SJSA1 (cell line): ENCODE measurements around the gene MYL2. TPM values are rescaled to one million over a fixed set of nuclear protein-coding genes. Genes with fewer than 3 reads are reported as not detected.
"Not testable (repeated sequence)": the region's sequence is repeated elsewhere in the genome, so short reads cannot be mapped to it uniquely, and the experiment has no call there.

Experiments used
- DNase-seq, 2 experiments: peaks; one replicate each; pipeline ENCODE4 v3.0.0-alpha.2; 2015 to 2020; ENCODE audit warnings: low spot score in 2 of 2, low read depth in 1 of 2
- H3K27ac ChIP-seq: fragments of 250-450 bp; sonication (Bioruptor Pico); 2 replicates; pipeline ENCODE4 v1.5.1; 2020; ENCODE audit warnings: mild to moderate bottlenecking, moderate library complexity
- H3K27me3 ChIP-seq: fragments of 250-450 bp; sonication (Bioruptor Pico); replicated peaks from 2 replicates; pipeline ENCODE4 v1.5.1; 2020; ENCODE audit warnings: mild to moderate bottlenecking, moderate library complexity
- H3K36me3 ChIP-seq: fragments of 250-450 bp; sonication (Bioruptor Pico); 2 replicates; pipeline ENCODE4 v1.5.1; 2020; ENCODE audit warnings: mild to moderate bottlenecking
- H3K4me1 ChIP-seq: fragments of 250-450 bp; sonication (Bioruptor Pico); replicated peaks from 2 replicates; pipeline ENCODE4 v1.6.1; 2021; ENCODE audit warnings: mild to moderate bottlenecking
- H3K4me3 ChIP-seq: fragments of 250-450 bp; sonication (Bioruptor Pico); 2 replicates; pipeline ENCODE4 v1.5.1; 2020; ENCODE audit warnings: mild to moderate bottlenecking
- H3K9me3 ChIP-seq: fragments of 250-450 bp; sonication (Bioruptor Pico); replicated peaks from 2 replicates; pipeline ENCODE4 v1.5.1; 2020; ENCODE audit warnings: mild to moderate bottlenecking
- total RNA-seq: library from RNA; depleted of rRNA; stranded (reverse); fragments of >200 nt; shearing (Covaris generic); gene quantifications from 2 replicates; pipeline ENCODE4 v1.2.3, GENCODE V29; 2014; rRNA removed

The MYL2 gene
- total RNA-seq = not detected in 2 replicates

- Histone ChIP-seq H3K4me3 (no peak within 1 kb of the TSS), H3K27ac (no peak within 1 kb of the TSS), H3K9me3 (no peaks in the 10 kb centered on the region; the same call in 1 of the 2 replicates), H3K4me1 (peaks cover 25% of the 10 kb centered on the region), H3K36me3 (no peaks in the 10 kb centered on the region), H3K27me3 (no peaks in the 10 kb centered on the region)
- no peak for DNase-seq
Observed at GRCh38 chr12:110920324-110920910, at the start of gene MYL2. TSS of gene MYL2 (minus strand) at chr12:110920579. CDS start at chr12:110920529, 50 bp downstream.

- H3K9me3 ChIP-seq = no peaks in the 10 kb centered on the region
Observed at GRCh38 chr12:110966081-110966760, 45.8 kb upstream of the MYL2 start.

GRCh38 chr12:110965574-110965973 is 45.2 kb upstream of the MYL2 start:
- no peak overlapping the region for H3K4me3 ChIP-seq
- H3K9me3 ChIP-seq = no peaks in the 10 kb centered on the region
- no peaks in the 10 kb centered on the region for H3K4me1 ChIP-seq
- H3K27ac ChIP-seq = no peak overlapping the region
- no peak for DNase-seq
- H3K36me3 ChIP-seq = no peaks in the 10 kb centered on the region
- peaks cover 28% of the 10 kb centered on the region for H3K27me3 ChIP-seq

More at GRCh38 chr12:110966081-110966760, 45.8 kb upstream of the MYL2 start:
- H3K36me3 ChIP-seq = no peaks in the 10 kb centered on the region
- H3K4me3 ChIP-seq = no peak overlapping the region
- DNase-seq = no peak
- H3K27me3 ChIP-seq = peaks cover 28% of the 10 kb centered on the region
- H3K27ac ChIP-seq = no peak overlapping the region
- no peaks in the 10 kb centered on the region for H3K4me1 ChIP-seq

GRCh38 chr12:110960795-110961194 is 40.4 kb upstream of the MYL2 start:
- no peak for DNase-seq
- H3K27me3 ChIP-seq = peaks cover 13% of the 10 kb centered on the region
- no peaks in the 10 kb centered on the region for H3K36me3 ChIP-seq
- no peak overlapping the region for H3K4me3 ChIP-seq
- H3K27ac ChIP-seq = no peak overlapping the region
- no peaks in the 10 kb centered on the region for H3K4me1 ChIP-seq
- H3K9me3 ChIP-seq = no peaks in the 10 kb centered on the region

GRCh38 chr12:110957652-110958051 is 37.3 kb upstream of the MYL2 start:
- H3K9me3 ChIP-seq = no peaks in the 10 kb centered on the region
- H3K4me1 ChIP-seq = no peaks in the 10 kb centered on the region
- no peak overlapping the region for H3K4me3 ChIP-seq
- no peak overlapping the region for H3K27ac ChIP-seq
- peaks cover 4% of the 10 kb centered on the region for H3K27me3 ChIP-seq
- no peaks in the 10 kb centered on the region for H3K36me3 ChIP-seq
- no peak for DNase-seq

GRCh38 chr12:110957159-110957558 is 36.8 kb upstream of the MYL2 start:
- no peaks in the 10 kb centered on the region for H3K4me1 ChIP-seq
- no peak overlapping the region for H3K4me3 ChIP-seq
- H3K27me3 ChIP-seq = peaks cover 4% of the 10 kb centered on the region
- DNase-seq = no peak
- no peaks in the 10 kb centered on the region for H3K9me3 ChIP-seq
- H3K36me3 ChIP-seq = no peaks in the 10 kb centered on the region
- no peak overlapping the region for H3K27ac ChIP-seq

GRCh38 chr12:110950867-110951266 is 30.5 kb upstream of the MYL2 start:
- DNase-seq, H3K36me3 ChIP-seq, H3K27me3 ChIP-seq, H3K9me3 ChIP-seq, H3K4me3 ChIP-seq, H3K4me1 ChIP-seq, H3K27ac ChIP-seq: not testable (repeated sequence)

GRCh38 chr12:110950466-110950865 is 30.1 kb upstream of the MYL2 start:
- H3K36me3 ChIP-seq, H3K27ac ChIP-seq, H3K9me3 ChIP-seq: not testable (repeated sequence)

GRCh38 chr12:110948041-110948440 is 27.7 kb upstream of the MYL2 start:
- Histone ChIP-seq H3K36me3 (no peaks in the 10 kb centered on the region), H3K9me3 (0 out of 2 replicates have a peak, but pooled peaks cover 3% of the 10 kb centered on the region), H3K27ac (no peak overlapping the region), H3K4me1 (no peaks in the 10 kb centered on the region), H3K27me3 (peaks cover 3% of the 10 kb centered on the region; the same call in 1 of the 2 replicates), H3K4me3 (no peak overlapping the region)
- no peak for DNase-seq

More at GRCh38 chr12:110950466-110950865, 30.1 kb upstream of the MYL2 start:
- DNase-seq, H3K4me1 ChIP-seq, H3K27me3 ChIP-seq, H3K4me3 ChIP-seq: not testable (repeated sequence)

GRCh38 chr12:110943373-110943772 is 23.0 kb upstream of the MYL2 start:
- H3K36me3 ChIP-seq = no peaks in the 10 kb centered on the region
- H3K4me1 ChIP-seq = no peaks in the 10 kb centered on the region
- H3K27me3 ChIP-seq = no peaks in the 10 kb centered on the region; the same call in 1 of the 2 replicates
- 0 out of 2 replicates have a peak, but pooled peaks cover 3% of the 10 kb centered on the region for H3K9me3 ChIP-seq
- no peak for DNase-seq
- no peak overlapping the region for H3K4me3 ChIP-seq
- H3K27ac ChIP-seq = no peak overlapping the region

GRCh38 chr12:110941391-110941790 is 21.0 kb upstream of the MYL2 start:
- H3K4me3 ChIP-seq = no peak overlapping the region
- no peak for DNase-seq

GRCh38 chr12:110940933-110941332 is 20.6 kb upstream of the MYL2 start:
- Histone ChIP-seq H3K36me3 (no peaks in the 10 kb centered on the region), H3K27me3 (0 out of 2 replicates have a peak, but pooled peaks cover 4% of the 10 kb centered on the region), H3K9me3 (0 out of 2 replicates have a peak, but pooled peaks cover 1% of the 10 kb centered on the region), H3K4me1 (no peaks in the 10 kb centered on the region), H3K4me3 (no peak overlapping the region), H3K27ac (no peak overlapping the region)
- DNase-seq = no peak

More at GRCh38 chr12:110941391-110941790, 21.0 kb upstream of the MYL2 start:
- Histone ChIP-seq H3K27me3 (peaks cover 4% of the 10 kb centered on the region; the same call in 1 of the 2 replicates), H3K27ac (no peak overlapping the region), H3K36me3 (no peaks in the 10 kb centered on the region), H3K9me3 (0 out of 2 replicates have a peak, but pooled peaks cover 3% of the 10 kb centered on the region), H3K4me1 (no peaks in the 10 kb centered on the region)

GRCh38 chr12:110940296-110940695 is 19.9 kb upstream of the MYL2 start:
- H3K27me3 ChIP-seq = 0 out of 2 replicates have a peak, but pooled peaks cover 4% of the 10 kb centered on the region
- H3K9me3 ChIP-seq = no peaks in the 10 kb centered on the region
- no peaks in the 10 kb centered on the region for H3K4me1 ChIP-seq
- no peaks in the 10 kb centered on the region for H3K36me3 ChIP-seq
- no peak overlapping the region for H3K4me3 ChIP-seq
- no peak overlapping the region for H3K27ac ChIP-seq
- no peak for DNase-seq

- Histone ChIP-seq H3K4me3 (no peak overlapping the region), H3K27ac (no peak overlapping the region), H3K36me3 (no peaks in the 10 kb centered on the region), H3K27me3 (0 out of 2 replicates have a peak, but pooled peaks cover 4% of the 10 kb centered on the region), H3K4me1 (peaks cover 8% of the 10 kb centered on the region), H3K9me3 (no peaks in the 10 kb centered on the region)
- peak in 1 of 2 experiments; percentile 20 for DNase-seq
Observed at GRCh38 chr12:110937104-110937641, 16.8 kb upstream of the MYL2 start.
